H1 (cell line): ENCODE measurements around the gene PSMC2. TPM values are rescaled to one million over a fixed set of nuclear protein-coding genes. Genes with fewer than 3 reads are reported as not detected.
A peak's percentile ranks its signal among the peaks of the same experiment; 100 is the strongest.

ENCODE experiments used
- CTCF ChIA-PET: fragments of 300-600 bp; sonication (Branson Sonifier 250); formaldehyde crosslinking; loops from one replicate; lab custom pipeline; 2021; ENCODE audit not compliant: partially characterized antibody; lab: Charles Lee
- POLR2A ChIA-PET: fragments of 300-600 bp; sonication (Branson Sonifier 250); formaldehyde crosslinking; loops from one replicate; lab custom pipeline; 2021; ENCODE audit warnings: inconsistent platforms; ENCODE audit not compliant: partially characterized antibody; lab: Charles Lee
- DNase-seq, 2 experiments: peaks; one replicate each; pipeline versions ENCODE4 v3.0.0 to v3.0.0-alpha.2; 2010 to 2022; ENCODE audit warnings: low spot score in 2 of 2, low read depth in 1 of 2, mixed read lengths in 1 of 2
- FAIRE-seq: peaks from 2 replicates; lab custom pipeline; 2011; peaks lifted over from hg19 to GRCh38; lab: Jason Lieb, UNC
- H2AFZ ChIP-seq: 2 replicates; pipeline ENCODE4 v1.8.1; 2012; ENCODE audit warnings: low read length, inconsistent platforms
- H2AK5ac ChIP-seq: 2 replicates; pipeline ENCODE4 v1.6.1; 2013; ENCODE audit warnings: low read depth, low read length
- H2BK120ac ChIP-seq: replicated peaks from 2 replicates; pipeline ENCODE3; 2013; ENCODE audit warnings: low read depth, low read length, inconsistent platforms
- H2BK12ac ChIP-seq: 2 replicates; pipeline ENCODE4 v1.6.1; 2013; ENCODE audit warnings: low read depth, low read length
- H2BK15ac ChIP-seq: 2 replicates; pipeline ENCODE4 v1.6.1; 2013; ENCODE audit warnings: low read length
- H2BK20ac ChIP-seq: 2 replicates; pipeline ENCODE4 v1.6.1; 2013; ENCODE audit warnings: low read length
- H2BK5ac ChIP-seq: 2 replicates; pipeline ENCODE4 v1.6.1; 2013; ENCODE audit warnings: low read depth, low read length
- H3K14ac ChIP-seq: 2 replicates; pipeline ENCODE4 v1.6.1; 2013; ENCODE audit warnings: inconsistent platforms; ENCODE audit not compliant: insufficient read length
- H3K18ac ChIP-seq: 2 replicates; pipeline ENCODE4 v1.6.1; 2013; ENCODE audit warnings: low read length; ENCODE audit errors: extremely low read depth
- H3K23ac ChIP-seq: 2 replicates; pipeline ENCODE4 v1.6.1; 2013; ENCODE audit warnings: inconsistent platforms; ENCODE audit not compliant: insufficient read length
- H3K23me2 ChIP-seq: 2 replicates; pipeline ENCODE4 v1.6.1; 2013; ENCODE audit warnings: low read depth, low read length
- H3K27ac ChIP-seq: 2 replicates; pipeline ENCODE4 v1.6.1; 2011; ENCODE audit warnings: low read depth, low read length, inconsistent platforms
- H3K27me3 ChIP-seq, 4 experiments: replicated peaks in 1 of 4; 1 replicate in 1 of 4; 2 replicates in 3 of 4; pipeline versions ENCODE4 v1.6.1 to v1.8.1; 2011 to 2013; ENCODE audit warnings: low read length in 3 of 4, mild to moderate bottlenecking in 3 of 4, inconsistent platforms in 2 of 4, mixed read lengths in 2 of 4, moderate library complexity in 1 of 4; ENCODE audit not compliant: control insufficient read depth in 3 of 4, insufficient read depth in 3 of 4; ENCODE audit errors: extremely low read depth in 1 of 4
- H3K36me3 ChIP-seq, 4 experiments: 2 replicates each; pipeline versions ENCODE4 v1.6.1 to v1.8.1; 2011 to 2013; ENCODE audit warnings: mild to moderate bottlenecking in 4 of 4, low read length in 3 of 4, moderate library complexity in 2 of 4, control low read depth in 1 of 4, inconsistent platforms in 1 of 4; ENCODE audit not compliant: insufficient read depth in 4 of 4, control insufficient read depth in 2 of 4
- H3K4ac ChIP-seq: replicated peaks from 2 replicates; pipeline ENCODE3; 2013; ENCODE audit warnings: low read length, low read depth, mixed read lengths, inconsistent platforms; ENCODE audit not compliant: insufficient read length
- H3K4me1 ChIP-seq, 4 experiments: replicated peaks in 1 of 4; 1 replicate in 1 of 4; 2 replicates in 3 of 4; pipeline versions ENCODE4 v1.6.1 to v1.8.1; 2011 to 2013; ENCODE audit warnings: low read length in 3 of 4, inconsistent platforms in 2 of 4, mixed read lengths in 1 of 4; ENCODE audit not compliant: insufficient read depth in 4 of 4, control insufficient read depth in 3 of 4
- H3K4me2 ChIP-seq, 2 experiments: 2 replicates each; pipeline versions ENCODE4 v1.6.1 to v1.8.1; 2011 to 2013; ENCODE audit warnings: low read depth in 2 of 2, low read length in 2 of 2, control low read depth in 1 of 2, inconsistent platforms in 1 of 2, mild to moderate bottlenecking in 1 of 2; ENCODE audit not compliant: insufficient read depth in 1 of 2
- H3K4me3 ChIP-seq, 4 experiments: fragments of 200-600, 300-600 bp in 1 of 4; sonication (generic), shearing (Covaris generic), sonication (Bioruptor Twin) in 1 of 4; 2 replicates each; pipeline versions ENCODE4 v1.5.1 to v1.8.1; 2011 to 2016; ENCODE audit warnings: low read length in 4 of 4, low read depth in 3 of 4, control low read depth in 2 of 4, inconsistent platforms in 2 of 4, mild to moderate bottlenecking in 2 of 4, mixed read lengths in 1 of 4, moderate library complexity in 1 of 4; ENCODE audit not compliant: insufficient read depth in 2 of 4; ENCODE audit errors: extremely low read depth in 1 of 4
- H3K56ac ChIP-seq: replicated peaks from 2 replicates; pipeline ENCODE3; 2013; ENCODE audit warnings: low read depth, mild to moderate bottlenecking, mixed read lengths, low read length, inconsistent platforms; ENCODE audit not compliant: insufficient read length
- H3K79me1 ChIP-seq: 2 replicates; pipeline ENCODE4 v1.6.1; 2013; ENCODE audit warnings: low read depth, low read length, control low read depth
- H3K79me2 ChIP-seq, 2 experiments: 2 replicates each; pipeline versions ENCODE4 v1.6.1 to v1.8.1; 2012 to 2013; ENCODE audit warnings: low read length in 2 of 2, mild to moderate bottlenecking in 2 of 2, inconsistent platforms in 1 of 2; ENCODE audit not compliant: insufficient read depth in 2 of 2, control insufficient read depth in 1 of 2
- H3K9ac ChIP-seq, 4 experiments: replicated peaks in 1 of 4; 1 replicate in 1 of 4; 2 replicates in 3 of 4; pipeline versions ENCODE4 v1.6.1 to v1.8.1; 2011 to 2013; ENCODE audit warnings: low read depth in 3 of 4, low read length in 3 of 4, control low read depth in 2 of 4, mild to moderate bottlenecking in 2 of 4, moderate library complexity in 2 of 4, inconsistent platforms in 1 of 4; ENCODE audit errors: extremely low read depth in 1 of 4
- H3K9me3 ChIP-seq, 2 experiments: 2 replicates each; pipeline versions ENCODE4 v1.6.1 to v1.8.1; 2012 to 2013; ENCODE audit warnings: mild to moderate bottlenecking in 2 of 2, moderate library complexity in 2 of 2, control low read depth in 1 of 2, inconsistent platforms in 1 of 2, low read depth in 1 of 2, low read length in 1 of 2, mixed read lengths in 1 of 2; ENCODE audit not compliant: insufficient read depth in 2 of 2
- H4K20me1 ChIP-seq, 2 experiments: replicated peaks in 1 of 2; 2 replicates each; pipeline versions ENCODE3 to v1.8.1; 2011 to 2013; ENCODE audit warnings: inconsistent platforms in 2 of 2, low read length in 2 of 2, mild to moderate bottlenecking in 1 of 2; ENCODE audit not compliant: insufficient read depth in 2 of 2, control insufficient read depth in 1 of 2
- H4K5ac ChIP-seq: 2 replicates; pipeline ENCODE4 v1.6.1; 2013; ENCODE audit warnings: low read length, low read depth, mixed read lengths, inconsistent platforms; ENCODE audit not compliant: insufficient read length
- H4K8ac ChIP-seq: 2 replicates; pipeline ENCODE4 v1.8.0; 2013; ENCODE audit warnings: mild to moderate bottlenecking, moderate library complexity, low read length, inconsistent platforms; ENCODE audit not compliant: insufficient read depth; ENCODE audit errors: extremely low read depth
- H4K91ac ChIP-seq: replicated peaks from 2 replicates; pipeline ENCODE3; 2013; ENCODE audit warnings: low read length, mixed read lengths, inconsistent platforms; ENCODE audit not compliant: insufficient read length
- ASH2L ChIP-seq: fragments of 200-600, 300-600 bp; sonication (generic); IDR thresholded peaks from one replicate; pipeline ENCODE4 v1.7.1; 2017; ENCODE audit warnings: low read length
- BRCA1 ChIP-seq: IDR thresholded peaks from 2 replicates; pipeline ENCODE4 v1.6.1; 2012; ENCODE audit warnings: low read depth, low read length, improper control_type of control experiment
- CTBP2 ChIP-seq: IDR thresholded peaks from 2 replicates; pipeline ENCODE4 v1.7.0; 2011; ENCODE audit warnings: borderline replicate concordance, mild to moderate bottlenecking, moderate library complexity, mixed read lengths, low read length; ENCODE audit not compliant: insufficient read depth, insufficient read length
- EGR1 ChIP-seq: IDR thresholded peaks from 2 replicates; pipeline ENCODE4 v1.6.1; 2011; ENCODE audit warnings: low read depth, low read length, borderline replicate concordance
- RAD21 ChIP-seq, 2 experiments: IDR thresholded peaks in 1 of 2; conservative IDR thresholded peaks in 1 of 2; 2 replicates each; pipeline ENCODE4 v1.6.1; 2011; ENCODE audit warnings: low read depth in 2 of 2, low read length in 2 of 2, improper control_type of control experiment in 1 of 2, inconsistent platforms in 1 of 2, mild to moderate bottlenecking in 1 of 2, moderate library complexity in 1 of 2
- RXRA ChIP-seq: IDR thresholded peaks from 2 replicates; pipeline ENCODE4 v1.6.1; 2011; ENCODE audit warnings: low read depth, mild to moderate bottlenecking, low read length, moderate library complexity; ENCODE audit not compliant: insufficient read depth
- TAF7 ChIP-seq: optimal IDR thresholded peaks from 2 replicates; pipeline ENCODE3; 2011; ENCODE audit warnings: low read depth, mild to moderate bottlenecking, inconsistent platforms, low read length, moderate library complexity, borderline replicate concordance
- polyA plus RNA-seq, 7 experiments: library from polyadenylated mRNA; depleted of rRNA in 3 of 7; stranded (reverse) in 5 of 7; unstranded in 2 of 7; fragments of >200 nt in 5 of 7; fragments of 200-250 nt in 2 of 7; gene quantifications; 1 replicate in 5 of 7; 2 replicates in 1 of 7; 4 replicates in 1 of 7; pipeline versions ENCODE4 v1.2.1 to v1.2.3, GENCODE V29; 2011 to 2013; ENCODE audit warnings: missing spikeins in 2 of 7, mixed read lengths in 2 of 7
- total RNA-seq: library from RNA; stranded (reverse); fragmentation: NEBNext Ultra II Directional; extraction: Animal tissue kit (Norgen Biotek cat#: 25700); gene quantifications from 2 replicates; pipeline ENCODE4 v1.2.1, GENCODE V29; 2021
- TF ChIP-seq, protein P1 (sequence below), 3 experiments: IDR thresholded peaks; 1 replicate in 2 of 3; 2 replicates in 1 of 3; pipeline versions ENCODE4 v1.5.1 to v1.6.1; 2011; ENCODE audit warnings: low read length in 3 of 3, mild to moderate bottlenecking in 3 of 3, inconsistent platforms in 2 of 3, low read depth in 1 of 3, moderate library complexity in 1 of 3; ENCODE audit not compliant: insufficient read depth in 1 of 3; ENCODE audit errors: control extremely low read depth in 1 of 3
- TF ChIP-seq, protein P2 (sequence below): IDR thresholded peaks from 2 replicates; pipeline ENCODE4 v1.6.1; 2012; ENCODE audit warnings: low read length, inconsistent platforms

PSMC2 gene
- total and polyA plus RNA-seq, 2 of the 8 experiments (the other 6 are each of a cell fraction or from before 2014, with no cell fraction given), result 80.9 to 141 TPM

DNA sequence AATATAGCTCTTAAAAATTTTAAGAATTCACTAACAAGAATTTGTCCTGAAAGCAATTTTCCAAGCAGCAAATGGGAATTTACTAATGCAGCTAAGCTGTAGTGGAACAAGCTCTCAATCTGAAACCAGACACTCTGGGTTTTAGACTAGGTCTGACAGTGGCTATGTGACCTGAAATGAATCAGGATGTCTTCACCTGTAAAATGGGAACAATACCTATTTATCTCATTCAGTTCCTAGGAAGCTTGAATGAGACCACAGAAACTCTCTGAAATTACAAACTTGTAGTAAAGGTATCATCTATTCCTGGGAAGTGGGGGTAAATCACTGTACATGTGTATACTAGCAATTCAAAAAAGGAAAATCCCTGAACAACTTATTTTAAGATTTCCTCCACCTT, 4.1 kb upstream of the PSMC2 start:
- Histone ChIP-seq H3K36me3 (peaks cover 9 to 32% (median 21%) of the 10 kb centered on the region in 4 experiments), H3K4ac (no peak overlapping the region), H2BK15ac (no peak overlapping the region), H2BK20ac (no peak overlapping the region), H2AK5ac (no peak overlapping the region), H4K5ac (no peak overlapping the region), H3K4me1 (peaks cover 0 to 6% (median 2%) of the 10 kb centered on the region in 4 experiments; a peak in 2 of 7 replicates), H3K27me3 (no peaks in the 10 kb centered on the region), H3K14ac (no peak overlapping the region), H2BK5ac (no peak overlapping the region), H2AFZ (no peak overlapping the region), H3K4me3 (peak overlapping the region; percentile 83 to 99 (median 90)), H3K79me2 (peaks cover 21 to 62% of the 10 kb centered on the region in 2 experiments), H3K27ac (no peak overlapping the region), H2BK120ac (no peak overlapping the region), H4K20me1 (peaks cover under 1 to 2% of the 10 kb centered on the region in 2 experiments), H3K4me2 (peak overlapping the region; percentile 81 to 100), H3K56ac (no peak overlapping the region), H4K8ac (no peak overlapping the region), H3K23ac (no peak overlapping the region), H3K9me3 (no peaks in the 10 kb centered on the region), H3K23me2 (peaks cover 8% of the 10 kb centered on the region), H3K18ac (no peak overlapping the region), H3K79me1 (peaks cover 13% of the 10 kb centered on the region; the same call in 1 of the 2 replicates), H4K91ac (no peak overlapping the region), H3K9ac (peak overlapping the region in 2 of 4 experiments; percentile 82 to 98; a peak in 3 of 7 replicates), H2BK12ac (no peak overlapping the region)
- ChIA-PET POLR2A (interaction anchor here (1.1 to 2.0 kb wide), 8 partner anchors 7 to 46 kb away, joined by 3 to 6 read pairs (median 4); partner anchors contain the start of gene PMPCB), CTCF (interaction anchor here (0.8 kb wide), 1 partner anchor 15 kb away, joined by 4 read pairs; no protein-coding TSS in a partner anchor)
- DNase-seq (no peak), FAIRE-seq (no peak)
- TF ChIP-seq EGR1, result no peak
- no peak for TF ChIP-seq CTBP2
- TF ChIP-seq TAF7, result no peak
- TF ChIP-seq BRCA1, result no peak
- TF ChIP-seq RXRA, result no peak
- no peak for TF ChIP-seq ASH2L
- TF ChIP-seq RAD21 (IDR thresholded peaks at IDR 0.05 in 1 of 2, conservative IDR thresholded peaks at IDR 0.05 in 1 of 2; ENCODE audit: low read depth in 2 of 2, low read length in 2 of 2), result no peak
- TF ChIP-seq, protein P1, sequence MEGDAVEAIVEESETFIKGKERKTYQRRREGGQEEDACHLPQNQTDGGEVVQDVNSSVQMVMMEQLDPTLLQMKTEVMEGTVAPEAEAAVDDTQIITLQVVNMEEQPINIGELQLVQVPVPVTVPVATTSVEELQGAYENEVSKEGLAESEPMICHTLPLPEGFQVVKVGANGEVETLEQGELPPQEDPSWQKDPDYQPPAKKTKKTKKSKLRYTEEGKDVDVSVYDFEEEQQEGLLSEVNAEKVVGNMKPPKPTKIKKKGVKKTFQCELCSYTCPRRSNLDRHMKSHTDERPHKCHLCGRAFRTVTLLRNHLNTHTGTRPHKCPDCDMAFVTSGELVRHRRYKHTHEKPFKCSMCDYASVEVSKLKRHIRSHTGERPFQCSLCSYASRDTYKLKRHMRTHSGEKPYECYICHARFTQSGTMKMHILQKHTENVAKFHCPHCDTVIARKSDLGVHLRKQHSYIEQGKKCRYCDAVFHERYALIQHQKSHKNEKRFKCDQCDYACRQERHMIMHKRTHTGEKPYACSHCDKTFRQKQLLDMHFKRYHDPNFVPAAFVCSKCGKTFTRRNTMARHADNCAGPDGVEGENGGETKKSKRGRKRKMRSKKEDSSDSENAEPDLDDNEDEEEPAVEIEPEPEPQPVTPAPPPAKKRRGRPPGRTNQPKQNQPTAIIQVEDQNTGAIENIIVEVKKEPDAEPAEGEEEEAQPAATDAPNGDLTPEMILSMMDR (IDR thresholded peaks at IDR 0.05; ENCODE audit: control extremely low read depth in 1 of 3, insufficient read depth in 1 of 3, low read depth in 1 of 3, low read length in 3 of 3), result no peak
- TF ChIP-seq, protein P2, sequence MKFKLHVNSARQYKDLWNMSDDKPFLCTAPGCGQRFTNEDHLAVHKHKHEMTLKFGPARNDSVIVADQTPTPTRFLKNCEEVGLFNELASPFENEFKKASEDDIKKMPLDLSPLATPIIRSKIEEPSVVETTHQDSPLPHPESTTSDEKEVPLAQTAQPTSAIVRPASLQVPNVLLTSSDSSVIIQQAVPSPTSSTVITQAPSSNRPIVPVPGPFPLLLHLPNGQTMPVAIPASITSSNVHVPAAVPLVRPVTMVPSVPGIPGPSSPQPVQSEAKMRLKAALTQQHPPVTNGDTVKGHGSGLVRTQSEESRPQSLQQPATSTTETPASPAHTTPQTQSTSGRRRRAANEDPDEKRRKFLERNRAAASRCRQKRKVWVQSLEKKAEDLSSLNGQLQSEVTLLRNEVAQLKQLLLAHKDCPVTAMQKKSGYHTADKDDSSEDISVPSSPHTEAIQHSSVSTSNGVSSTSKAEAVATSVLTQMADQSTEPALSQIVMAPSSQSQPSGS, result no peak
